Measurements from ENCODE around the gene FYB1. TPM values are rescaled to one million over a fixed set of nuclear protein-coding genes. Genes with fewer than 3 reads are reported as not detected.
"Not testable (repeated sequence)": the region's sequence is repeated elsewhere in the genome, so short reads cannot be mapped to it uniquely, and the experiment has no call there.

The FYB1 gene
- total RNA-seq, 1 experiment from 2014 or later: not detected

- no peak for DNase-seq
- Histone ChIP-seq H3K4me3 (ENCODE audit: insufficient read depth, low read depth, low read length) (no peak overlapping the region), H3K36me3 (replicated peaks; ENCODE audit: control insufficient read depth, insufficient read depth, low read length) (no peaks in the 10 kb centered on the region), H3K27me3 (ENCODE audit: control insufficient read depth, insufficient read depth, low read length) (no peaks in the 10 kb centered on the region)
Measured at GRCh38 chr5:39236718-39237117, 17.4 kb upstream of the FYB1 start.

- no peak for DNase-seq
- Histone ChIP-seq H3K36me3 (replicated peaks; ENCODE audit: control insufficient read depth, insufficient read depth, low read length) (no peaks in the 10 kb centered on the region), H3K27me3 (ENCODE audit: control insufficient read depth, insufficient read depth, low read length) (no peaks in the 10 kb centered on the region), H3K4me3 (ENCODE audit: insufficient read depth, low read depth, low read length) (no peak overlapping the region)
Measured at GRCh38 chr5:39235648-39236047, 16.3 kb upstream of the FYB1 start.

GRCh38 chr5:39234494-39234893 is 15.1 kb upstream of the FYB1 start:
- DNase-seq; H3K36me3 ChIP-seq (replicated peaks; ENCODE audit: control insufficient read depth, insufficient read depth, low read length); H3K27me3 ChIP-seq (ENCODE audit: control insufficient read depth, insufficient read depth, low read length); H3K4me3 ChIP-seq (ENCODE audit: insufficient read depth, low read depth, low read length): not testable (repeated sequence)

- no peaks in the 10 kb centered on the region for H3K27me3 ChIP-seq (ENCODE audit: control insufficient read depth, insufficient read depth, low read length)
- H3K4me3 ChIP-seq (ENCODE audit: insufficient read depth, low read depth, low read length): no peak overlapping the region
- no peak for DNase-seq
- no peaks in the 10 kb centered on the region for H3K36me3 ChIP-seq (replicated peaks; ENCODE audit: control insufficient read depth, insufficient read depth, low read length)
Measured at GRCh38 chr5:39233783-39234182, 14.4 kb upstream of the FYB1 start.

- H3K27me3 ChIP-seq (ENCODE audit: control insufficient read depth, insufficient read depth, low read length): no peaks in the 10 kb centered on the region
- no peak for DNase-seq
- no peaks in the 10 kb centered on the region for H3K36me3 ChIP-seq (replicated peaks; ENCODE audit: control insufficient read depth, insufficient read depth, low read length)
- no peak overlapping the region for H3K4me3 ChIP-seq (ENCODE audit: insufficient read depth, low read depth, low read length)
Measured at GRCh38 chr5:39231705-39232525, 12.6 kb upstream of the FYB1 start.

GRCh38 chr5:39228596-39228995 is 9.2 kb upstream of the FYB1 start:
- Histone ChIP-seq H3K4me3 (ENCODE audit: insufficient read depth, low read depth, low read length) (no peak overlapping the region), H3K27me3 (ENCODE audit: control insufficient read depth, insufficient read depth, low read length) (no peaks in the 10 kb centered on the region), H3K36me3 (replicated peaks; ENCODE audit: control insufficient read depth, insufficient read depth, low read length) (no peaks in the 10 kb centered on the region)
- no peak for DNase-seq

GRCh38 chr5:39226558-39226957 is 7.2 kb upstream of the FYB1 start:
- H3K4me3 ChIP-seq (ENCODE audit: insufficient read depth, low read depth, low read length): no peak overlapping the region

GRCh38 chr5:39226100-39226451 is 6.7 kb upstream of the FYB1 start:
- H3K27me3 ChIP-seq (ENCODE audit: control insufficient read depth, insufficient read depth, low read length): no peaks in the 10 kb centered on the region
- DNase-seq: no peak
- H3K36me3 ChIP-seq (replicated peaks; ENCODE audit: control insufficient read depth, insufficient read depth, low read length): no peaks in the 10 kb centered on the region
- no peak overlapping the region for H3K4me3 ChIP-seq (ENCODE audit: insufficient read depth, low read depth, low read length)

More at GRCh38 chr5:39226558-39226957, 7.2 kb upstream of the FYB1 start:
- Histone ChIP-seq H3K27me3 (ENCODE audit: control insufficient read depth, insufficient read depth, low read length) (no peaks in the 10 kb centered on the region), H3K36me3 (replicated peaks; ENCODE audit: control insufficient read depth, insufficient read depth, low read length) (no peaks in the 10 kb centered on the region)
- DNase-seq: no peak

GRCh38 chr5:39225405-39226099 is 6.2 kb upstream of the FYB1 start:
- DNase-seq: no peak
- Histone ChIP-seq H3K4me3 (ENCODE audit: insufficient read depth, low read depth, low read length) (no peak overlapping the region), H3K36me3 (replicated peaks; ENCODE audit: control insufficient read depth, insufficient read depth, low read length) (no peaks in the 10 kb centered on the region), H3K27me3 (ENCODE audit: control insufficient read depth, insufficient read depth, low read length) (no peaks in the 10 kb centered on the region)

- Histone ChIP-seq H3K4me3 (ENCODE audit: insufficient read depth, low read depth, low read length) (no peak overlapping the region), H3K27me3 (ENCODE audit: control insufficient read depth, insufficient read depth, low read length) (no peaks in the 10 kb centered on the region), H3K36me3 (replicated peaks; ENCODE audit: control insufficient read depth, insufficient read depth, low read length) (no peaks in the 10 kb centered on the region)
- no peak for DNase-seq
Measured at GRCh38 chr5:39224196-39224761, 4.9 kb upstream of the FYB1 start.

GRCh38 chr5:39223565-39224156 is 4.3 kb upstream of the FYB1 start:
- H3K36me3 ChIP-seq (replicated peaks; ENCODE audit: control insufficient read depth, insufficient read depth, low read length): no peaks in the 10 kb centered on the region
- no peaks in the 10 kb centered on the region for H3K27me3 ChIP-seq (ENCODE audit: control insufficient read depth, insufficient read depth, low read length)
- no peak overlapping the region for H3K4me3 ChIP-seq (ENCODE audit: insufficient read depth, low read depth, low read length)
- DNase-seq: no peak

- not testable (repeated sequence) for H3K36me3 ChIP-seq (replicated peaks; ENCODE audit: control insufficient read depth, insufficient read depth, low read length); H3K27me3 ChIP-seq (ENCODE audit: control insufficient read depth, insufficient read depth, low read length); DNase-seq; H3K4me3 ChIP-seq (ENCODE audit: insufficient read depth, low read depth, low read length)
Measured at GRCh38 chr5:39221671-39222070, 2.3 kb upstream of the FYB1 start.

- H3K36me3 ChIP-seq (replicated peaks; ENCODE audit: control insufficient read depth, insufficient read depth, low read length): no peaks in the 10 kb centered on the region
- no peak overlapping the region for H3K4me3 ChIP-seq (ENCODE audit: insufficient read depth, low read depth, low read length)
- no peak for DNase-seq
- H3K27me3 ChIP-seq (ENCODE audit: control insufficient read depth, insufficient read depth, low read length): no peaks in the 10 kb centered on the region
Measured at GRCh38 chr5:39220280-39221030, 1.1 kb upstream of the FYB1 start.
